GM12891 (cell line): ENCODE measurements around the gene ZNF91.
"Not testable (repeated sequence)": the region's sequence is repeated elsewhere in the genome, so short reads cannot be mapped to it uniquely, and the experiment has no call there.

ENCODE experiments used
- DNase-seq: peaks from one replicate; pipeline ENCODE4 v3.0.0; 2011; ENCODE audit warnings: low spot score; ENCODE audit not compliant: insufficient read length
- FAIRE-seq: peaks from 2 replicates; lab custom pipeline; 2011; peaks lifted over from hg19 to GRCh38; lab: Jason Lieb, UNC
- PAX5 ChIP-seq: IDR thresholded peaks from 2 replicates; pipeline ENCODE4 v1.6.1; 2011; ENCODE audit warnings: low read length, moderate library complexity, mild to moderate bottlenecking; ENCODE audit not compliant: insufficient read depth, severe bottlenecking
- POLR2A ChIP-seq: IDR thresholded peaks from 2 replicates; pipeline ENCODE4 v1.6.1; 2011; ENCODE audit warnings: low read depth, low read length, control low read depth
- POLR2AphosphoS5 ChIP-seq: IDR thresholded peaks from 2 replicates; pipeline ENCODE4 v1.6.1; 2011; ENCODE audit warnings: low read depth, low read length, control low read depth
- POU2F2 ChIP-seq: IDR thresholded peaks from 2 replicates; pipeline ENCODE4 v1.6.1; 2011; ENCODE audit warnings: low read depth, mild to moderate bottlenecking, control low read depth, low read length, moderate library complexity
- SPI1 ChIP-seq: IDR thresholded peaks from 2 replicates; pipeline ENCODE4 v1.6.1; 2011; ENCODE audit warnings: low read depth, low read length, control low read depth
- TAF1 ChIP-seq: IDR thresholded peaks from 2 replicates; pipeline ENCODE4 v1.6.1; 2011; ENCODE audit warnings: low read depth, low read length, control low read depth

Gene ZNF91

GRCh38 chr19:23318143-23318542 is 77.1 kb downstream of the ZNF91 start:
- FAIRE-seq (no peak), DNase-seq (no peak)
- no peak for TF ChIP-seq PAX5
- no peak for TF ChIP-seq POLR2AphosphoS5
- TF ChIP-seq POU2F2: no peak
- TF ChIP-seq SPI1: no peak
- no peak for TF ChIP-seq POLR2A
- no peak for TF ChIP-seq TAF1

GRCh38 chr19:23315286-23315685 is 80.0 kb downstream of the ZNF91 start:
- TF ChIP-seq PAX5 (no peak), SPI1 (no peak), POU2F2 (no peak), TAF1 (no peak), POLR2AphosphoS5 (no peak), POLR2A (no peak)
- FAIRE-seq (no peak), DNase-seq (no peak)

- TF ChIP-seq PAX5: no peak
- no peak for DNase-seq
- FAIRE-seq: no peak
These were observed 80.6 kb downstream of the ZNF91 start for GRCh38 chr19:23314505-23315251.

DNA sequence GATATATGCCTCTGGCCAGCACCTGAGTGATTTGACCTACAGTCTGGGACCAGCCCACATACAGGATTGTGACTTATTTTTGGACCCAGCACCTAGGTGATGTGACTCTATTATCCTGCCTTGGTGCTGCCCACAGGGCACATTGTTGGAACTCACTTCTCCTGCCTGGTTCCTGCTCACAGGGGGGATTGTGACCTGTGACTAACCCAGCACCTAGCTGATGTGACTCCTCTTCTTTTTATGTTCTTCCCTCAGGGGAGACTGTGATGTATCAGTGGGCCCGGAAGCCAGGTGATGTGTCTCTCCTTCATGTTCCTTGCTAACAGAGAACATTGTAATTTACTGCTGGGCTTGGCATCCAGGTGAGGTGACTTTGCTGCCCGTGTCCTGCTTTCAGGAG is 82.1 kb downstream of the ZNF91 start:
- DNase-seq (no peak), FAIRE-seq (no peak)
- TF ChIP-seq SPI1: no peak
- no peak for TF ChIP-seq POLR2AphosphoS5
- TF ChIP-seq POU2F2: no peak
- no peak for TF ChIP-seq PAX5
- TF ChIP-seq POLR2A: no peak
- TF ChIP-seq TAF1: no peak

DNA sequence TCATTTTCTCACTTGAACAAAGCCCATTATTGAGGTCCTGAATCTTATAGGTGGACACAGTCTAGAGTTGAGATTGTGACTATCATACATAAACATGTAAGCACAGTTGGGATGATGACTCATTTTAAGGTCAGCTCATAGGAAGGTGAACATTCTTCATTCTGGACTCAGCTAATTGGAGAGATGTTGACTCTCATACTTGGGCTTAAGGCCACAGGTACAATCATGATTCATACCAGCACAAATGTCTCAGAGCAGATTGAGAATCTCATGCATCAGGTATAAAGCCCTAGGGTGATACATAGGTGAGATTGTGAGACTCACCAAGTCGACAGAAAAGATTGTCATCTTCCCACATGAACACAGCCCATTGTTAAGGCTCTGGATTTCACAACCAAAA is 82.8 kb downstream of the ZNF91 start:
- TF ChIP-seq TAF1 (no peak), PAX5 (no peak), POLR2A (no peak), SPI1 (no peak), POU2F2 (no peak), POLR2AphosphoS5 (no peak)
- FAIRE-seq (no peak), DNase-seq (no peak)

DNA sequence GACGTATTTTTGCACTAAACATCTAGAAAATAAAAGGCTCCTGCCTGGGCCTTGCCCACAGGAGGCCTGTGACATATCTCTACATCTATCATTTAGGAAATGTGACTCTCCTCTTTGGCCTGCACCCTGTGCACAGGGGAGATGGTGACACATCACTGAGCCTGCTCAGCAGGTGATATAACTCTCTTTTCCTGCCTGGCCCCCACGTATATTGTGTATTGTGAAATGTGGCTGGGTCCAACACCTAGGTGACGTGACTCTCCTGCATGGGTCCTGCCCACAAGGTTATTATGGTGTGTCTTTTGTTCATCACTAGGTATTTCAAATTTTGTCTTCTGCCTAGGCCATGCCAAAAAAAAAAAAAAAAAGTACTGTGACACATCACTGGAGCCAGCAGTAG is 83.7 kb downstream of the ZNF91 start:
- TF ChIP-seq TAF1 (no peak), POLR2AphosphoS5 (no peak)
- DNase-seq (no peak), FAIRE-seq (no peak)

DNA sequence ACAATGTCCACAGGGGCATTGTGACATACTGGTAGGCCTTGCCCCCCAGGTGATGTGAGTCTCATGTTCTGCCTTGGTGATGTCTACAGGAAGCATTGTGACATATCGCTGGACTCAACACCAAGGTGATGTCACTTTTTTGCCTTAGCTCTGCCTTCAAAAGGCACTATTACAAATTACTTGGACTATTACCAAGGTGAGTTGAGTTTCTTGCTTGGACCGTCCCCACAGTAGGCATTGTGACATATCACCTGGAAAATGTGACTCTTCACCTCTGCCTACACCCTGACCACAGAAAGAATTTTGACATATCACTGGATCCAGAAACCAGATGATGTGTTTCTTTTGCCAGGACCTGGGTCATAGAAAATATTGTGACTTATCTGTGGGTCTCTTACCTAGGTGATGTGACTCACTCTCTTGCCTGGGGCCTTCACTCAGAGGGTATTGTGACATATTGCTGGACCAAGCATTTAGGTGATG is 84.5 kb downstream of the ZNF91 start:
- FAIRE-seq (no peak), DNase-seq (no peak)
- TF ChIP-seq POU2F2 (no peak), POLR2A (no peak), PAX5 (no peak), POLR2AphosphoS5 (no peak), TAF1 (no peak), SPI1 (no peak)

GRCh38 chr19:23309926-23310325 is 85.3 kb downstream of the ZNF91 start:
- no peak for FAIRE-seq
- TF ChIP-seq PAX5: no peak
- TF ChIP-seq POLR2A: no peak
- no peak for TF ChIP-seq POU2F2
- no peak for TF ChIP-seq SPI1
- no peak for TF ChIP-seq POLR2AphosphoS5
- no peak for TF ChIP-seq TAF1
- DNase-seq: no peak

GRCh38 chr19:23305555-23305954 is 89.7 kb downstream of the ZNF91 start:
- TF ChIP-seq POLR2AphosphoS5: no peak
- TF ChIP-seq PAX5: no peak
- TF ChIP-seq SPI1: no peak
- TF ChIP-seq TAF1: no peak
- no peak for DNase-seq
- FAIRE-seq: no peak

- no peak for DNase-seq
- TF ChIP-seq SPI1 (no peak), POLR2A (no peak), PAX5 (no peak), POLR2AphosphoS5 (no peak), POU2F2 (no peak), TAF1 (no peak)
- no peak for FAIRE-seq
These were observed 91.0 kb downstream of the ZNF91 start for GRCh38 chr19:23304238-23304637.

DNA sequence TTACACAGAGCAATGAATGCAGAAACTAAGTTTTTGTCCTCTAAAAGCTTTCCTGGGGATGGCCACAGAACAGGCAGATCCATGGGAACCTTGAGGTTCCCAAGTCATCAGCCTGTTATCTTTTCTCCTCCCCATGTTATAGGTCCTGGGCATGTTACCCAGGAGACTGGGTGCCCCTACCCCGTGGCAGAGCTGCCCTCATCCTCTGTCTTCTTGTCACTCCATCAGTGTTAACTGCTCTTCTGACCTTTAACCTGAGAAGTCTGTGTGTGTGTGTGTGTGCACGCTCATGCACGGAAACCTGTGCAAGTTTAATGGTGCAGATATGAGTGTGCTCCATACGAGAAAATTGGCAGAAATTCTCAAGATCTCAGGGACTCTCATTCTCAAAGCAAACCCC is 101.1 kb downstream of the ZNF91 start:
- no peak for DNase-seq
- no peak for FAIRE-seq
- TF ChIP-seq POU2F2 (no peak), PAX5 (no peak), SPI1 (no peak), POLR2A (no peak), TAF1 (no peak)

DNA sequence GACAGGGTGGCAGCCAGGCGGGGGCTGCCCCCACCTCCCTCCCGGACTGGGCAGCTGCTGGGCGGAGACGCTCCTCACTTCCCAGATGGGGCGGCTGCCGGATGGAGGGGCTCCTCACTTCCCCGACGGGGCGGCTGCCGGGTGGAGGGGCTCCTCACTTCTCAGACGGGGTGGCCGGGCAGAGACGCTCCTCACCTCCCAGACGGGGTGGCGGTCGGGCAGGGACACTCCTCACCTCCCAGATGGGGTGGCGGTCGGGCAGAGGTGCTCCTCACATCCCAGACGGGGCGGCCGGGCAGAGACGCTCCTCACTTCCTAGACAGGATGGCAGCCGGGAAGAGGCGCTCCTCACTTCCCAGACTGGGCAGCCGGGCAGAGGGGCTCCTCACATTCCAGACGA is 105.3 kb downstream of the ZNF91 start:
- not testable (repeated sequence) for DNase-seq, FAIRE-seq
